Esophagus mucosa (tissue), 1 donor: ENCODE measurements around the gene ADCY2. TPM values are rescaled to one million over a fixed set of nuclear protein-coding genes. Genes with fewer than 3 reads are reported as not detected.

ENCODE experiments used
- ATAC-seq: fragments of 200-7000 bp; cut with Tn5 transposase; one replicate; pipeline ENCODE4 v1.9.1; 2020
- total RNA-seq: library from RNA; stranded (reverse); gene quantifications from one replicate; pipeline ENCODE4 v1.2.4, GENCODE V29; 2023
- donor health status: DM: yes; HTN: yes; CAD: no.

Gene ADCY2
- total RNA-seq, 1 donor from 2014 or later, result 0.12 TPM

- no peak for ATAC-seq
These were observed 355.9 kb downstream of the ADCY2 start for GRCh38 chr5:7751874-7752273.

- no peak for ATAC-seq
These were observed 357.2 kb downstream of the ADCY2 start for GRCh38 chr5:7753181-7753580.

- no peak for ATAC-seq
These were observed 357.7 kb downstream of the ADCY2 start for GRCh38 chr5:7753596-7753995.

- ATAC-seq, result no peak
These were observed 358.6 kb downstream of the ADCY2 start for GRCh38 chr5:7754490-7754889.

GRCh38 chr5:7754997-7755596 is 359.2 kb downstream of the ADCY2 start:
- ATAC-seq, result peak; percentile 77

- no peak for ATAC-seq
These were observed 360.0 kb downstream of the ADCY2 start for GRCh38 chr5:7755958-7756357.

GRCh38 chr5:7756453-7756852 is 360.5 kb downstream of the ADCY2 start:
- ATAC-seq, result no peak

GRCh38 chr5:7759257-7759871 is 363.4 kb downstream of the ADCY2 start:
- peak; percentile 13 for ATAC-seq

- no peak for ATAC-seq
These were observed 364.1 kb downstream of the ADCY2 start for GRCh38 chr5:7759951-7760580.

- ATAC-seq, result peak; percentile 39
These were observed 366.3 kb downstream of the ADCY2 start for GRCh38 chr5:7762267-7762666.

- no peak for ATAC-seq
These were observed 367.7 kb downstream of the ADCY2 start for GRCh38 chr5:7763621-7764072.

GRCh38 chr5:7764452-7764851 is 368.5 kb downstream of the ADCY2 start:
- ATAC-seq, result no peak

- no peak for ATAC-seq
These were observed 374.5 kb downstream of the ADCY2 start for GRCh38 chr5:7770436-7770835.

- ATAC-seq, result no peak
These were observed 376.2 kb downstream of the ADCY2 start for GRCh38 chr5:7772141-7772540.

- ATAC-seq, result no peak
These were observed 377.2 kb downstream of the ADCY2 start for GRCh38 chr5:7773178-7773577.

GRCh38 chr5:7776442-7776841 is 380.5 kb downstream of the ADCY2 start:
- ATAC-seq, result no peak

- no peak for ATAC-seq
These were observed 383.4 kb downstream of the ADCY2 start for GRCh38 chr5:7779019-7780005.

GRCh38 chr5:7781899-7782298 is 386.0 kb downstream of the ADCY2 start:
- no peak for ATAC-seq

- ATAC-seq, result no peak
These were observed 388.9 kb downstream of the ADCY2 start for GRCh38 chr5:7784683-7785380.

- ATAC-seq, result no peak
These were observed 391.8 kb downstream of the ADCY2 start for GRCh38 chr5:7787770-7788169.

- ATAC-seq, result no peak
These were observed 393.6 kb downstream of the ADCY2 start for GRCh38 chr5:7789567-7789966.

GRCh38 chr5:7793895-7794294 is 398.0 kb downstream of the ADCY2 start:
- no peak for ATAC-seq
